Spleen (tissue), 7 donors: ENCODE data around the gene TEKTIP1.

ENCODE experiments used
- CTCF ChIP-seq, 11 experiments: fragments of 200-600 bp in 7 of 11; fragments of 450-650 bp in 4 of 11; sonication (generic) in 4 of 11; IDR thresholded peaks in 8 of 11; conservative IDR thresholded peaks in 3 of 11; 1 replicate in 7 of 11; 2 replicates in 4 of 11; pipeline versions ENCODE4 v1.4.0 to v1.8.0; 2016 to 2021; ENCODE audit warnings: antibody characterized with exemption in 11 of 11, inconsistent platforms in 4 of 11, mild to moderate bottlenecking in 1 of 11
- POLR2AphosphoS5 ChIP-seq, 3 donors: sonication (generic); formaldehyde crosslinking; IDR thresholded peaks; one replicate each; pipeline ENCODE4 v1.5.1; 2017; ENCODE audit warnings: antibody characterized with exemption in 3 of 3
- donor health status: DM: no; HTN: no; CAD: no; lungs with moderate emphysema.
- donor health status: DM: no; HTN: no; CAD: no.
- donor health status: DM: no; HTN: no; CAD: no.

- TF ChIP-seq CTCF (IDR thresholded peaks at IDR 0.05 in 8 of 11, conservative IDR thresholded peaks at IDR 0.05 in 3 of 11): no peak
- no peak for TF ChIP-seq POLR2AphosphoS5 (IDR thresholded peaks at IDR 0.05)
Measured at GRCh38 chr19:3577723-3578344, 38.9 kb downstream of the TEKTIP1 start.
